Stimulated activated CD4-positive, alpha-beta T cell treated with anti-CD3 and anti-CD28 coated beads, Interleukin-2, amount 100 ng/mL, for 4 hours (primary cell): Measurements from ENCODE around the gene FGA.
"Not testable (repeated sequence)": the region's sequence is repeated elsewhere in the genome, so short reads cannot be mapped to it uniquely, and the experiment has no call there.

ENCODE experiments used
- DNase-seq: peaks from one replicate; pipeline ENCODE4 v3.0.0-alpha.2; 2020; ENCODE audit warnings: low read depth

Gene FGA

DNA sequence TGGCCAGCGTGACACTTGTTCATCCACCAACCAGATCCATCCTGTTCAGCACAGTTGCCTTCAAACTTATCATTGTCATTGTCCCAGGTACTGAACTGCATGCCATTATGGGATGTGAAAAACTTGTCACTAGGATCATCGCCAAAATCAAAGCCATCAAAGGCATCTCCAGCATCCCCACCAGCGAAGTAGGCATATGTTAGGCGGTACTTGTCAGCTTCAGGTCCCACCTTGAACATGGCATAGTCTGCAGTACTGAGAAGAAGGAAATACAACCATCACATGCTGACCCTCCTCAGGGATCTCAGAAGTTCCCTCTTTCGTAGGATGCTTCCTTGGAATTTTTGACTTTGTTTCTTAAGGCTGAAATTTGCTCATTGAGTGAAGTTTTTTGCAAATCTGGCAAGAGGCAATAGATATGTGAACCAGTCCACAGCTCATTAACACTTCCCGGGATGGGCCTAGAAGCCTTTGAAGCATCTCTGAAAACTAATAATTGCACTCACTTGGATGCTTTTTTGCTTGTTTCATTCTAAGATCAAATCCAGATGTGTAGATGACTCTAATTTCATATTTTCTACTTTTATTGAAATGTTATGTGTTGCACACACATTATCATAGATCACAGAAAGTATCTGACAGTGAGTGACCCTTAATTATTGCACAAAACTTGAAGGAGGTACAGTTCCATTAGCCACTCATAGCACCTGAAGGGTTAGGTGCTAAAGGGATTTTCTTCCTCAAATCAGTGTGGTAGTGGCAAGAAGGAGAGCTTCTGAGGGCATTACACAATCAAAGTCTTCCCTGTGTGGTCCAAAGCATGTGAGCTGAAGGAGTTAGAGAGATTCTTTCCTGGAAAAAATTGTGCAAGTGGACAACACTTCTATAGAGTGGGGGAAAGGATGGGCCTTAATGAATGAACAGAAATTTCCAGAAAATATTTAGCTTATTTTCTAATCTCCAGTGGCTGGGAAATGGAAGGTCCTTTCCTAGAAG is 16.5 kb upstream of the FGA start:
- no peak for DNase-seq

GRCh38 chr4:154604696-154605200 is 14.2 kb upstream of the FGA start:
- DNase-seq: no peak

DNA sequence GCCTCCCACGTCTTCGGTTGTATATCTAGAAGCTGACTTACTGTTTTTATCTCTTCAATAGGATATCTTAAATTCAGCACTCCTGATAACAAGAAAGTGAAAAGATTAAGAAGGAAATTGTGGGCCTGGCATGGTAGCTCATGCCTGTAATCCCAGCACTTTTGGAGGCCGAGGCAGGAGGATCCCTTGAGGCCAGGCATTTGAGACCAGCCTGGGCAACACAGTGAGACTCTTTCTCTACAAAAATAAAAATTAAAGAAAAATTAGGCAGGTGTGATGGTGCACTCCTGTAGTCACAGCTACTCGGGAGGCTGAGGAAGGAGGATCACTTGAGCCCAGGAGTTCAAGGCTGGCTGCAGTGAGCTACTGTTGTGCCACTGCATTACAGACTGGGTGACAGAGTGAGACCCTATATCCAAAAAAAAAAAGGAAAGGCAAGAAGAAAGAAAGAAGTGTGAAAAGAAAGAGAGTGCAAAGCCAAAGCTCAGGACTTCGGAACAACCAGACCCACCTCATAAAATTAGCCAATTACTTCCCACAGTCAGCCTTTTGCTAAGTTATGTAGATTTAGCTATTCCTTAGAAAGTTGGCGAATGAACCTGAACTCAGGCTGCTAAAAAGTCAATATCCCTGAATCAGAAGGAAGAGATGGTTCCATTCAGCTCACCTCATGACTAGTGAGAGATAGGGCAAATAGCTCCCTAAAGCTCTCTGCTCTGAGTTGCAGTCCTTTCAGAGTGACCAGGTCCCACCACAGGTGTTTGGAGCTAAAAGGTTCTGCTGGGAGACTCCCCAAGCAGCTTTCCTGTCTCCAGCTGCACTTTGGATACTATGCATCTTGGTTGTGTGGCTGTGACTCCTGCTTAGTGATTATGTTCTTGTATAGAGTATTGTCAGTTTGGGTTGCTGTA is 12.7 kb upstream of the FGA start:
- DNase-seq: no peak

DNA sequence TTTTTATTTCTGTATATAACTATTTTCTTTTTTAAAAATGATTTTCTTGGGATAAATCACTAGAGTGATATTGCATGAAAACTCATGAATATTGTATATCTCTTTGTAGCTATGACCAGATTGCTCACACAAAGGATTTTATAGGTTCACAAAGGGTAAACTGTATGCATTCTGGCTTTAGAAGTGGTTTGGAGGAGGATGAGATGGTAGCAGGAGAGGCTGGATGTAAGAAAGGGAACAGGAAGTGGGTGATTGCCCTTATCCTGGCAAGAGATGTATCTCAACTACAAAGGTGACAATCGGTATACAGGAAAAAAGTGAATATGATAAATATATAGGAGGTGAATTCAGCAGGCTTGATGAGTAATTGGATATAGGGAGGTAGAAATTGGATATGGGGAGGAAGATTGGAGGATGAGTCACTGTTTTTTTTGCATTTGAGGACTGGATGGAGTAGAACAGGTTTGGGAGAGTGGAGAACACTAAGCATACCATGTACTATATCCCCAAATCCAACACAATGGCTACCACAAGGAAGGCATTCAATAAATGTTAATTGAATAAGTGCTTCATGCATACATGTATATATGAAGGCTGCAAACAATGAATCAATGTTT is 12.0 kb upstream of the FGA start:
- no peak for DNase-seq

GRCh38 chr4:154597798-154598774 is 7.5 kb upstream of the FGA start:
- no peak for DNase-seq

DNA sequence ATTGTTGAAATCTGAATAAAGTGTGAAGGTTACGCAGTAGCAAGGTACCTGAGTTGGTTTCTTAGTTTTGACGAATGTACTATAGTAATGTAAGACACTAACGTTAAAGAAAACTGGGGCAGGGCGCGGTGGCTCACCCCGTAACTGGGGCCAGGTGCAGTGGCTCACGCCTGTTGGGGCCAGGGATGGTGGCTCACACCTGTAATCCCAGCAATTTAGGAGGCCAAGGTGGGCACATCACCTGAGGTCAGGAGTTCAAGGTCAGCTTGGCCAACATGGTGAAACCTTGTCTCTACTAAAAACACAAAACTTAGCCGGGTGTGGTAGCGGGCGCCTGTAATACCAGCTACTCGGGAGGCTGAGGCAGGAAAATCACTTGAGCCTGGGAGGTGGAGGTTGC is 6.7 kb upstream of the FGA start:
- DNase-seq: not testable (repeated sequence)

DNA sequence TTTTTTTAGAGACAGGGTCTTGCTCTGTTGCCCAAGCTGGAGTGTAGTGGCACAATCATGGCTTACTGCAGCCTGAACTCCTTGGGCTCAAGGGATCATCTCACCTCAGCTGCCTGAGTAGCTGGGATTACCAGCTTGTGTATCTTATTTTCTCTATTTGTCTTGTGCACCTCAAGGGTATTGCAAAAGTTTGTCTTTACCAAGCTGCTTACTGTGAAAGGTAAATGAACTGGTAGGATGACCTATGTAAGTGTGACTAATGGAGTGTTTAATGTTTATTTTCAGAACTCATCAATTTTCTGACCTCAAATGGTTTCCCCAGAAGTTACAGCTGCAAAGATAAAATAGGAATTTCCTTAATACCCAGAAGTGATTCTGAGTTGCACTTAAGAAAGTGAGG is 5.3 kb upstream of the FGA start:
- DNase-seq: no peak

GRCh38 chr4:154594343-154594742 is 3.8 kb upstream of the FGA start:
- not testable (repeated sequence) for DNase-seq

GRCh38 chr4:154593868-154594267 is 3.3 kb upstream of the FGA start:
- no peak for DNase-seq

DNA sequence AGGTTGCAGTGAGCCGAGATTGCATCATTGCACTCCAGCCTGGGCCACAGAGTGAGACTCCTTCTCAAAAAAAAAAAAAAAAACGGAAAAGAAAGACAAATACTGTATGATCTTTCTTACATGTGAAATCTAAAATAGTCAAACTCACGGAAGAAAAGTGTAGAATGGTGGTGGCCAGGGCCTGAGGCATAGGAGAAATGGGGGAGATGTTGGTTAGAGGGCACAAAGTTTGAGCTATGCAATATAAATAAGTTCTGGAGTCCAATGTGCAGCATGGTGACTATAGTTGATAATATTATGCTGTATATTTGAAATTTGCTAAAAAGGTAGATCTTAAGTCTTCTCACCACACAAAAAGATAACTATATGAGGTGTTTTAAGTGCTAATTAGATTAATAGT is 1.3 kb upstream of the FGA start:
- DNase-seq: no peak

DNA sequence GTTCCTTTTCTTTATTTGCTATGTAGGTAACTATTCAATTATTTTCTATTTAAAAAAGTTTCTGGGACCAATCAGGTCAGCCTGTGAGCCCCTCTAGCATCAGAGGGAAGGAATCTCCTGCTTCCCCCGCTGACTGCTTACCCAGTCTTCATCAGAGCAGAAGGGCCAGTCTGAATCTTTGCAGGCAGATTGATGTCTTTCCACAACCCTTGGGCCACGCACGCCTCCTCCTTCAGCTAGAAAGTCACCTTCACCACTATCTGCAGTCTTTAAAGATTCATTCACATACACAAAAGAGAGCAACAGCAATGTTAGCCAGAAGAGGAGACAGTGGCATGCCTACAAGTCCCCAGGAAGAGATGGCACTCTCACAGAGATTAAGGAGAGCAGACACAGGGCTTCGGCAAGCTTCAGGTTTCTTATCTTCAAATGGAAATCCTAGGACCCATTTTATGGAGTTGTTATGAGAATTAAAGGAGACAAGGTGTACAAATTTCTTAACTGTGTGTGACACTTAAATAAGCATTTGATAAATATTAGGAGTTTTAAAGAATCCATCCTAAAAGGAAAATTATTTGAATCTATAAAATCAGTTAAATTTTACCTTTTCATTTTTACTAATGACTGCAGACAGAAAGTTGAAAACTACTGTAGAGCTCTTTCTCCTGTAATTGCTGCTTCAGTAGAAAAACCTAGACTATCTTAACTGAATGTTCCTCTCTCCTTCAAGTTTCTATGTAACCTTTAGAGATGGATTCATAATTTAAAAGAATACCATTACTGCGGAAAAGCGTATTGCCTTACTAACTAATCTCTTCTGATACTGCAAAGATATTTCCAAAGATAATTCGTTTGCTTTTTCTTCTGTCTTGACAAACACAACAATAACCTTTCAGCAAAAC is 995 bp downstream of the FGA start:
- DNase-seq: no peak

- no peak for DNase-seq
Measured at GRCh38 chr4:154588198-154588597, 2.3 kb downstream of the FGA start.

DNA sequence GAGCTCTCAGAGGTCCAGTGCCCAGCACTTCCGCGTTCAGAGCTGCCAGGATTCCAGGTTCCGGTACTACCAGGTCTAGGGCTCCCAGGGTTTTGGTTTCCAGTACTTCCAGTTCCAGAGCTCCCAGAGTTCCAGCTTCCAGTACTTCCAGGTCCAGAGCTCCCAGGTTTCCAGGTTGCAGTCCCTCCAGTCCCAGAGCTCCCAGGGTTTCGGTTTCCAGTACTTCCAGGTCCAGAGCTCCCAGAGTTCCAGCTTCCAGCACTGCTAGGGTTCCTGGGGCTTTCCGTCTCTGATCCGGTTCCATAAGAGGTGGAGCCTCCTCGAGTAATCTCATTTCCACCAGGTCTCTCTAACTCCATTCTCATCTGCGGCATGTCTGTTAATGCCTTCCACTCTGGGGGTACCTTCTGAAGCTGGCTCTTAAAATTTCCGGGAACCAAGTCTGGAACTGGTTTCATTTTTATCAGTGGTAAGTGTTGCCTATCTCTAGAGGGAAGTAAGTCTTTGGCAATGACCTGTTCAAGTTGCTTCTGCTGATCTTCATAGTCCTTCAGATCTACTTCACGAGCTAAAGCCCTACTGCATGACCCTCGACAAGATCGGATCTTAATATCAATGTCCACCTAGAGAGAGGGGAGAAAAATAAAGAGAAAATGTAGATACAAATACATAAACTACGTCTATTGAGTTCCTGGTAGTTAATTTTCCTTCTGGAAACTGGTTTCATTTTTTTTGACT is 4.1 kb downstream of the FGA start:
- no peak for DNase-seq

- DNase-seq: no peak
Measured at GRCh38 chr4:154585369-154586018, 5.0 kb downstream of the FGA start.

GRCh38 chr4:154584259-154584658 is 6.3 kb downstream of the FGA start:
- DNase-seq: no peak

- DNase-seq: no peak
Measured at GRCh38 chr4:154583677-154584076, 6.9 kb downstream of the FGA start.

DNA sequence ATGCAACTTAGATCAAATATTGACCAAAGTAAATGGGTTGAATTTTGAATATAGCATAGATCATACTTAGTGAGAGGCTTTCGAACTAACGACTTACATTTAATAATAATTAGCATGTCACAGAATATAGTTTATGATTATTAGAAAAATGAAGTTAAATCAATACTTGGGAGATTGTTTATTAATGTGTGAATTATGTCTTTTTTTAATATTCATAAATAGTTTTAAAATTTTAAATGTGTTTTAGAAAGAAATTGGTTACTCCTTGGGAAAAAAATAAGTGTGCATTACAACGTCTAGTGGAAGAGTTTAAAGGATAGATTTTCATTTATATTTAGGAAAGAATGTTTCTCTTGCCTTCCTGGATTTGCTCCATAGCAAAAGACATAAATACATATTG is 7.3 kb downstream of the FGA start:
- DNase-seq: no peak

DNA sequence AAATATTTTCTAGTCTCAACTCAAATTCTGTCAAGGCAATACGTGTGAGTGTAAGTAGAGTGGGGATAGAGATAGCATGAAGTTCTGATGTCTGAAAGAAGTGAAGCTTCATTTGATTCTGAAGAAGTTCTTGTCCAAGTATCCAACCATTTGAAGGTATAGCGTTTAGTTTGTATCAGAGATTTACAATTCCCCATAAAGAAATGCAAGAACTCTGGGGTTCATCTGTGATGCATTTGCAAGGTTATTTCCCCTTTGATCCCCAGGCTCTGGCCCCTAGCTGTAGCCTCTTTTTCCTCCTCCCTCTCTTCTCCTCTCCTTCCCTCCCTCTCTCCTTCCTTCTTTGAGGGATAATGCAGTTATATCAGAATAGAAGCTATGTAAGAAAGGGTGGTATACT is 7.8 kb downstream of the FGA start:
- DNase-seq: no peak

- no peak for DNase-seq
Measured at GRCh38 chr4:154579927-154580326, 10.6 kb downstream of the FGA start.
